ENCODE measurements around the gene KRT32. TPM values are rescaled to one million over a fixed set of nuclear protein-coding genes. Genes with fewer than 3 reads are reported as not detected.
A peak's percentile ranks its signal among the peaks of the same experiment; 100 is the strongest.

The KRT32 gene
- total RNA-seq, 1 donor from 2014 or later, result not detected

DNA sequence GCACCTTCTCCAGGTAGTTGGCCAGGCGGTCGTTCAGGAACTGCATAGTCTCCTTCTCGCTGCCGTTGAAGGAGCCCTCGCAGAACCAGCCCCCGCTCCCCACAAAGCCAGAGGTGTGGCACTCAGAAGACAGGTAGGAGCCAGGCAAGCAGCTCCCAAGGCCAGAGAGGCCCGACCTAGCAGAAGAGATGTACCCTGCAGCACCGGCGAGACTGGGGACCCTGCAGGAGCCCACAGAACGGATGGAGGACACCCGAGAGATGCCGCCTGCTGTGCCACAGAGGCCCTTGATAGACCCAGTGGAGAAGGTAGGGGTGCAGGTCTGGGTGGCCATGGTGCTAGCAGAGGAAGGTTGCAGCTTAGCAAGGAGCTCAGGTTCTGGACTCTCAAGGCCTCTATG, 22.3 kb upstream of the KRT32 start, which contains the start of gene KRT36:
TSS of gene KRT36 (minus strand) at position 380 of the 400 bp plus-strand sequence. CDS start at position 334, 46 bp downstream.
- Histone ChIP-seq H3K9ac (ENCODE audit: low read length) (no peak within 1 kb of the TSS), H3K4me3 (ENCODE audit: insufficient read depth, low read depth, low read length) (no peak within 1 kb of the TSS), H3K4me1 (ENCODE audit: insufficient read depth, low read length) (peaks cover 10% of the 10 kb centered on the region), H3K36me3 (ENCODE audit: insufficient read depth, low read length) (no peaks in the 10 kb centered on the region), H3K27me3 (ENCODE audit: insufficient read depth, low read length) (peaks cover 3% of the 10 kb centered on the region), H3K4me2 (ENCODE audit: low read length) (no peak within 1 kb of the TSS), H3K9me3 (ENCODE audit: insufficient read depth, low read depth, low read length) (no peaks in the 10 kb centered on the region), H3K27ac (ENCODE audit: low read depth, low read length) (no peak within 1 kb of the TSS), H3K79me2 (ENCODE audit: insufficient read depth, low read length) (no peaks in the 10 kb centered on the region), H4K20me1 (ENCODE audit: insufficient read depth, low read length) (no peaks in the 10 kb centered on the region), H2AFZ (ENCODE audit: low read depth, low read length) (no peak within 1 kb of the TSS)
- no peak for DNase-seq (ENCODE audit: low read depth)
- FAIRE-seq, result no peak
- H3K27ac Mint-ChIP-seq (ENCODE audit: unreplicated experiment), result no peak within 1 kb of the TSS
- peaks cover 2% of the 10 kb centered on the region for H3K36me3 Mint-ChIP-seq (ENCODE audit: low read depth, unreplicated experiment)
- H3K27me3 Mint-ChIP-seq (ENCODE audit: low read depth, unreplicated experiment), result peaks cover 55% of the 10 kb centered on the region
- TF ChIP-seq EZH2 (IDR thresholded peaks at IDR 0.05; ENCODE audit: insufficient read depth, low read length), result no peak
- TF ChIP-seq CTCF (IDR thresholded peaks at IDR 0.05; ENCODE audit: insufficient read depth, low read depth, low read length), result no peak
- H3K4me3 Mint-ChIP-seq (ENCODE audit: unreplicated experiment), result no peak within 1 kb of the TSS
- no peaks in the 10 kb centered on the region for H3K9me3 Mint-ChIP-seq (ENCODE audit: unreplicated experiment)
- H3K4me1 Mint-ChIP-seq (ENCODE audit: low read depth, unreplicated experiment), result peaks cover 7% of the 10 kb centered on the region

- Histone ChIP-seq H3K4me1 (ENCODE audit: insufficient read depth, low read length) (no peaks in the 10 kb centered on the region), H3K4me3 (ENCODE audit: insufficient read depth, low read depth, low read length) (no peak overlapping the region), H3K27ac (ENCODE audit: low read depth, low read length) (no peak overlapping the region), H3K79me2 (ENCODE audit: insufficient read depth, low read length) (no peaks in the 10 kb centered on the region), H3K9ac (ENCODE audit: low read length) (no peak overlapping the region), H2AFZ (ENCODE audit: low read depth, low read length) (no peak overlapping the region), H3K9me3 (ENCODE audit: insufficient read depth, low read depth, low read length) (no peaks in the 10 kb centered on the region), H3K4me2 (ENCODE audit: low read length) (no peak overlapping the region), H4K20me1 (ENCODE audit: insufficient read depth, low read length) (no peaks in the 10 kb centered on the region), H3K27me3 (ENCODE audit: insufficient read depth, low read length) (peaks cover 3% of the 10 kb centered on the region), H3K36me3 (ENCODE audit: insufficient read depth, low read length) (no peaks in the 10 kb centered on the region)
- H3K4me3 Mint-ChIP-seq (ENCODE audit: unreplicated experiment), result no peak overlapping the region
- H3K4me1 Mint-ChIP-seq (ENCODE audit: low read depth, unreplicated experiment), result no peaks in the 10 kb centered on the region
- no peaks in the 10 kb centered on the region for H3K9me3 Mint-ChIP-seq (ENCODE audit: unreplicated experiment)
- peaks cover 2% of the 10 kb centered on the region for H3K36me3 Mint-ChIP-seq (ENCODE audit: low read depth, unreplicated experiment)
- no peak overlapping the region for H3K27ac Mint-ChIP-seq (ENCODE audit: unreplicated experiment)
- no peak for TF ChIP-seq EZH2 (IDR thresholded peaks at IDR 0.05; ENCODE audit: insufficient read depth, low read length)
- TF ChIP-seq CTCF (IDR thresholded peaks at IDR 0.05; ENCODE audit: insufficient read depth, low read depth, low read length), result peak; percentile 9
- FAIRE-seq (no peak), DNase-seq (ENCODE audit: low read depth) (no peak)
- peaks cover 62% of the 10 kb centered on the region for H3K27me3 Mint-ChIP-seq (ENCODE audit: low read depth, unreplicated experiment)
Observed at GRCh38 chr17:41486809-41487530, 19.8 kb upstream of the KRT32 start.

DNA sequence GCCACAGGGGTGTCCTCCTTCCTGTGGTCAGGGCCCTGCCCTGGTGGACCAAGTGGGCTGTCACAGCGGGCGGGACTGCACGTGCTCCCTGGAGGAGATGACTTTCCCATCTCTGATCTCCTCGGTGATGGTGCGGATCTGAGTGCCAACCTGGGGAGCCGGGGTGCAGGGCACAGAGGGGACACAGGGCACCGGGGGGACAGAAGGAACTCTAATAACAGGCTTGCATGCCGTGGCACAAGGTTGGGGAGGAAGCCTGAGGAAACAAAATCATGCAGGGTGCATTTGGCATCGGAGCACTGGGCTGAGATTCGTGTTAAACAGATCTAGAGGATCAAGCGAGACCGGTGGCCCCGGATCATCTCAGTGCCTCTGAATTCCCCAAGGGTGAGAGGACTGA, 19.1 kb upstream of the KRT32 start:
- DNase-seq (ENCODE audit: low read depth) (no peak), FAIRE-seq (no peak)
- H3K27ac Mint-ChIP-seq (ENCODE audit: unreplicated experiment), result no peak overlapping the region
- no peaks in the 10 kb centered on the region for H3K9me3 Mint-ChIP-seq (ENCODE audit: unreplicated experiment)
- no peak overlapping the region for H3K4me3 Mint-ChIP-seq (ENCODE audit: unreplicated experiment)
- H3K27ac ChIP-seq (ENCODE audit: low read depth, low read length), result no peak overlapping the region
- H3K27me3 ChIP-seq (ENCODE audit: insufficient read depth, low read length), result peaks cover 3% of the 10 kb centered on the region
- H3K4me1 ChIP-seq (ENCODE audit: insufficient read depth, low read length), result no peaks in the 10 kb centered on the region
- TF ChIP-seq EZH2 (IDR thresholded peaks at IDR 0.05; ENCODE audit: insufficient read depth, low read length) (no peak), CTCF (IDR thresholded peaks at IDR 0.05; ENCODE audit: insufficient read depth, low read depth, low read length) (no peak)
- H3K4me2 ChIP-seq (ENCODE audit: low read length), result no peak overlapping the region
- H4K20me1 ChIP-seq (ENCODE audit: insufficient read depth, low read length), result no peaks in the 10 kb centered on the region
- no peak overlapping the region for H2AFZ ChIP-seq (ENCODE audit: low read depth, low read length)
- no peaks in the 10 kb centered on the region for H3K4me1 Mint-ChIP-seq (ENCODE audit: low read depth, unreplicated experiment)
- peaks cover 64% of the 10 kb centered on the region for H3K27me3 Mint-ChIP-seq (ENCODE audit: low read depth, unreplicated experiment)
- H3K36me3 ChIP-seq (ENCODE audit: insufficient read depth, low read length), result no peaks in the 10 kb centered on the region
- H3K9me3 ChIP-seq (ENCODE audit: insufficient read depth, low read depth, low read length), result no peaks in the 10 kb centered on the region
- H3K4me3 ChIP-seq (ENCODE audit: insufficient read depth, low read depth, low read length), result no peak overlapping the region
- peaks cover 2% of the 10 kb centered on the region for H3K36me3 Mint-ChIP-seq (ENCODE audit: low read depth, unreplicated experiment)
- H3K9ac ChIP-seq (ENCODE audit: low read length), result no peak overlapping the region
- H3K79me2 ChIP-seq (ENCODE audit: insufficient read depth, low read length), result no peaks in the 10 kb centered on the region

Measured in astrocyte (in vitro differentiated cells and primary cell).